Activated CD8-positive, alpha-beta memory T cell treated with anti-CD3 and anti-CD28 coated beads for 1 hour (primary cell): ENCODE measurements around the gene DSC3.
"Not testable (repeated sequence)": the region's sequence is repeated elsewhere in the genome, so short reads cannot be mapped to it uniquely, and the experiment has no call there.

Experiments used
- DNase-seq, 2 donors: peaks; one replicate each; pipeline ENCODE4 v3.0.0-alpha.2; 2020; ENCODE audit warnings: low read depth in 1 of 2; ENCODE audit errors: extremely low read depth in 1 of 2

DSC3 gene

GRCh38 chr18:30978091-30978490 is 64.5 kb downstream of the DSC3 start:
- not testable (repeated sequence) for DNase-seq

DNA sequence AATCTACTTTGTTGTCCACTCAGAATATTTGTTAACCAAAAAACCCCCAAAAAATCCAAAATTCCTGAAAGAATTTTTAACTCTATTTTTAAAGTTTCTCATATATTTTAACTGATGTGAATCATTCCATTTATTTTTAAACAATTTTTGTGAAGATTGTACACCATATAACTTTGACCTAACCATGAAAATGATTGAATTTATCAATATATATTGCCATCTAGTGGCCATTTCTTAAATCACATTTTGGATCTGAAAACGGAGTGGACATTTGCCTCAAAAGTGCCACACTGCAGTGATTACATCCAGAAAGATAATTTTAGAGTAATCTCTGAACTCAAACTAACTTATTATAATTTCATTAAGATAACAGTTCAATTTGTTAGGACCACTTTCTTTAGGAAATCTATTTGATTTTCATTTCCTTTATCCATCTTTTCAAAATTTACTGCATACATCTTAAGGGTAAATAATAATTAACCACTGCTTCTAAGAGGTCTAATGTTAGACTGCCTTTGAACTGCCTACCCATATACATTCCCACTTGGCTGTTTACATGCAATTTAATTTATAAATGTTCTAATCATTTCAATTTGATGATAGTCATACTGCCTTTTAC is 71.1 kb downstream of the DSC3 start:
- DNase-seq = no peak

DNA sequence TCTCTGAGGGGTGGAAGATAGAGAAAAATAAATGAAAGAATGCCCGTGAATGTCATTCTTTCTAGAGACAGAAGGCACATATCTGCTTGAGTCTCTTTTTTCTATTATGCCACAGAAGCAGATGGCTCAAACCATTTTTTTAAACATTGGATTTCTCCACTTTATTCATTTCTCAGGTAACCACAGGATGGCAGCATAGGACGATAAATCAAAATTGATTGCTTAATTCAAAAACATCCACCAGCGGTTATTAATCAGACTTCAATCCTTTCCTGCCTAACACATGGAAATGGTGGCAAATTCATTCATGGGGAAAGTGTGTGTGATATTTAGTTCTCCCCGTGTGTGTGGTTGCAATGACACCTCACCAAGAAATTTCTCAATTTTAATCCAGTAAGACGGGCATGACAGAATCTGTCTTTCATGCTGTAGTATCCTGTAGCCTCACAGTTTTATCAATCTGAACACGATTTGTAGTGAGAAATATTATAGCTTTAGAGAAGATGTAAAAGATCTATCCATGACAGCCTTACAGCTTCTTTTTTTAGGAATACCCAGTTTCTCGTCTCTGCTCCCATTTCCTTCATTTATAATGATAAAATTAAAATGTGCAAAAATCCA is 72.2 kb downstream of the DSC3 start:
- no peak for DNase-seq

DNA sequence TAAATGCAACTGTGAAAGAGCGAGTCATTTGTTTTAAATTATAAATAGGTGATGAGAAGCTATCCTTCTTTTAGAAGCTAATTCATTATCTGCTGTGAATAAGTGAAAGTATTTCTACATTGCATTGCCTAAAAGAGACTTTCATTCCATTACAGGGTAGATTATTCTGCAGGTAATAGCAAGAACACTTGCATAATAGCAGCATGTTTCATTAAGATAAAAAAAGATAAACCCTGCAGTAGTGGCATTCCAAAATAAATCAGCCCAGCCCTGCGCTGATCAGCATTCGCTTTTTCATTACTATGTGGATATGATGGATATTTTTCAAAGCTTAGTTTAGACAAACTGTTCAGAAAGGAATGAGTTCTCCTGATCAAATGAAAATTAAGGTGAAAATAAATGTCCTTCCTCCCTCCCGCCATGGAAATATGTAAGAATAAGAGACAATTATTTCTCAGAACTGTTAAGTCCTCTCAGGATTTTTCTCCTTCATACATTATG is 72.8 kb downstream of the DSC3 start:
- DNase-seq = no peak

DNA sequence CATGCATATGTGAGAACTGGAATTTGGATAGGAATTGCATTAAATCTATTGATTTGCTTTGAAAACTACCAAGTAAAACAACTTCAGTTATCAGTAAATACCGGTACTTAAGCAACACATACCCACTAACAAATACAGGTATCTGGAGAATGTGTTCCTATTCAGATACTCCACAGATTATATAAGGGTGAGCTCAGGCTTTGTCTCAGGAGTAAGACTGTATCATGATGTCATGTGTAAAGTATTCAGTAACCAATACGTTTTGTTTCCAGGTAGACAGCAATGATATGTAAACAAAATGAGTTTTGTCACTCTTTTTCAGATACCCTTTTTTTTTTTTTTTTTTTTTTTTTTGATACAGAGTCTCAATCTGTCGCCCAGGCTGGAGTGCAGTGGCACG is 74.8 kb downstream of the DSC3 start:
- DNase-seq = no peak

- no peak for DNase-seq
Measured at GRCh38 chr18:30965237-30965636, 77.3 kb downstream of the DSC3 start.

- DNase-seq = no peak
Measured at GRCh38 chr18:30960661-30961060, 81.9 kb downstream of the DSC3 start.

- DNase-seq = no peak
Measured at GRCh38 chr18:30957066-30957465, 85.5 kb downstream of the DSC3 start.

DNA sequence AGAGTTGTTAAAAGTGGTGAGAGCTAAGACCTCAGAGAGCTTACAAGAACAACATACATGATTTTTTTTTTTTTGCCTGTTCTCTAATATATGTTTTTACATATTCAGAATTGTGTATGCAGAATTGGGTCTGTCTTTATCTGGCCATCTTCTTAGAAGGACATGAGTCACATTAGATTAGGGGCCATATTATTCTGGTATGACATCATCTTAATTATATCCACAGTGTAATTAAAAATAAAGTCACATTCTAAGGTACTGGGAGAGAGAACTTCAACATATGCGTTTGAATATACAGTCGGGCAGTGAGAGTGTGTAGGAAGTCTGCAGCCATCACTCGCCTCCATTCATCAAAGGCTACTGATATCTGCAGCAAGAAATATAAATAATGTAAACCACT is 88.3 kb downstream of the DSC3 start:
- no peak for DNase-seq

DNA sequence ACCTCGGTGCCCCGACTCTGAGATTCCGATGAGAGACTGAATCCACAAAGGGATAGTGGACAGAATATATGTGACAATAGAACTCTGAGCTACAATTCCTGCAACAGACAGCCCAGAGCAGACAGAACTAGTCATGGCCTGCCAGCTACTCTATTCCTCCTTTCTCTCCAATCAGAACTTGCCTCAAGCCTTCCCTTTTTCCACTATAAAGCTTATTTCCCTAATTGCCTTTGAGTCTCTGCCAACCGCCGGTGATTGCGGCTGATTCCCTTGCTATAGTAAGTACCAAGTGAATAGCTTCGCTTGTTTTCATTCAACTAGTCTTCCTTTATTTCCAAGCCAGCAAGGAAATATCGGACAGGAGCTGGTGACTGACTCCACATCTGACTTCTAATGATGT is 96.8 kb downstream of the DSC3 start:
- DNase-seq = no peak

DNA sequence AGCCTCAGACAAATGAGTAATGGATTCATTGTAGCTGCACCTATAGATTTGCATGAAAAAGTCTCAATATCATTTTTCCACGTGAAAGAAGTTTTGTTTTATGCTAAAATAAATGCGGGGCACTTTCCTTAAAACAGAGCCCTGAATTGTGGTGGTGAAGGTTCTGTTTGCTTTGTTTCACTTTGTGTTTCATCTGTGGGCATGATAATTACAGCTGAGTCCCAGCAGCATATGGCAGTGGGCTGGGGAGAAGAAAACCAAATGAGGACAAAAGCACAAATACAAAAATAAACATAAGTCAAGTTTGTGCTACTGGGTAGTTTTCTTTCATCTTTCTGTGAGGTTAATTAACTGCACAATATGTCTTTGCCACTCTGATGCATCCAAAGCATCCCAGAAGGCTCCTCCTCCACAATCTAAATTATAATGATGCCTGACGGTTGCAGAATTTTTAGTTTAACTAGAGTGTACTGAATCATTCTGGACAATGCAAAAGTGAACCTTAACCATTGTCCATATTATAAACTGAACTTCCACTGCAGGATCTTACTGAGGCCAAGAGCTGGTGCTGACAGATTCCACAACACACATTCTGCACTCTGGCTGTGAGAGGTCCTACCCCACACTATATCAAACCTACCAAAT is 97.6 kb downstream of the DSC3 start:
- no peak for DNase-seq

- DNase-seq = no peak
Measured at GRCh38 chr18:30940952-30941539, 101.5 kb downstream of the DSC3 start.
